CD14-positive monocyte (primary cell): Measurements from ENCODE around the gene NTM. TPM values are rescaled to one million over a fixed set of nuclear protein-coding genes. Genes with fewer than 3 reads are reported as not detected.

Experiments used
- DNase-seq, 3 donors: peaks; one replicate each; pipeline ENCODE4 v3.0.0-alpha.2; 2011 to 2022
- H2AFZ ChIP-seq: 2 replicates; pipeline ENCODE4 v1.6.0; 2012; ENCODE audit warnings: mild to moderate bottlenecking, low read depth, low read length, inconsistent platforms; ENCODE audit not compliant: insufficient read depth, poor library complexity, severe bottlenecking
- H3K27ac ChIP-seq, 2 donors: 1 replicate in 1 of 2; 2 replicates in 1 of 2; pipeline ENCODE4 v1.5.1; 2012 to 2013; ENCODE audit warnings: low read length in 2 of 2, control low read depth in 1 of 2, inconsistent platforms in 1 of 2, low read depth in 1 of 2, mild to moderate bottlenecking in 1 of 2
- H3K27me3 ChIP-seq, 2 donors: one replicate each; pipeline versions ENCODE4 v1.6.0 to v1.6.1; 2011 to 2013; ENCODE audit warnings: low read length in 2 of 2; ENCODE audit not compliant: control insufficient read depth in 2 of 2, insufficient read depth in 2 of 2
- H3K36me3 ChIP-seq, 2 donors: replicated peaks in 1 of 2; 1 replicate in 1 of 2; 2 replicates in 1 of 2; pipeline versions ENCODE4 v1.5.1 to v1.6.1; 2012 to 2013; ENCODE audit warnings: low read length in 2 of 2, control low read depth in 1 of 2, inconsistent platforms in 1 of 2, mild to moderate bottlenecking in 1 of 2; ENCODE audit not compliant: insufficient read depth in 2 of 2, control insufficient read depth in 1 of 2
- H3K4me1 ChIP-seq, 2 donors: 1 replicate in 1 of 2; 2 replicates in 1 of 2; pipeline versions ENCODE4 v1.5.1 to v1.6.1; 2012 to 2013; ENCODE audit warnings: low read length in 2 of 2, control low read depth in 1 of 2, inconsistent platforms in 1 of 2, mild to moderate bottlenecking in 1 of 2, moderate library complexity in 1 of 2; ENCODE audit not compliant: insufficient read depth in 2 of 2, control insufficient read depth in 1 of 2
- H3K4me2 ChIP-seq: replicated peaks from 2 replicates; pipeline ENCODE3; 2012; ENCODE audit warnings: low read length, moderate library complexity, mild to moderate bottlenecking; ENCODE audit not compliant: poor library complexity, severe bottlenecking; ENCODE audit errors: extremely low read depth
- H3K4me3 ChIP-seq, 3 experiments: fragments of 200-600 bp in 1 of 3; sonication (generic) in 1 of 3; replicated peaks in 1 of 3; 1 replicate in 2 of 3; 2 replicates in 1 of 3; pipeline ENCODE4 v1.5.1; 2011 to 2013; ENCODE audit warnings: low read length in 3 of 3, mild to moderate bottlenecking in 3 of 3, control low read depth in 2 of 3, low read depth in 2 of 3, inconsistent platforms in 1 of 3, moderate library complexity in 1 of 3
- H3K79me2 ChIP-seq: 2 replicates; pipeline ENCODE4 v1.6.0; 2012; ENCODE audit warnings: mild to moderate bottlenecking, control low read depth, inconsistent platforms, low read length, moderate library complexity; ENCODE audit not compliant: insufficient read depth
- H3K9ac ChIP-seq: 2 replicates; pipeline ENCODE4 v1.6.0; 2017; ENCODE audit warnings: low read length, mild to moderate bottlenecking; ENCODE audit not compliant: insufficient read depth, poor library complexity, severe bottlenecking
- H3K9me3 ChIP-seq, 2 donors: replicated peaks in 1 of 2; 1 replicate in 1 of 2; 2 replicates in 1 of 2; pipeline versions ENCODE4 v1.5.1 to v1.6.1; 2012 to 2013; ENCODE audit warnings: low read length in 2 of 2, control low read depth in 1 of 2; ENCODE audit not compliant: control insufficient read depth in 1 of 2, insufficient read depth in 1 of 2
- H4K20me1 ChIP-seq: 2 replicates; pipeline ENCODE4 v1.6.0; 2012; ENCODE audit warnings: mild to moderate bottlenecking, low read length, control low read depth, moderate library complexity; ENCODE audit not compliant: insufficient read depth
- H3K27ac Mint-ChIP-seq, 7 donors: one replicate each; pipeline ENCODE4 v1.8.0; 2020; ENCODE audit warnings: mild to moderate bottlenecking in 7 of 7, mixed read lengths in 7 of 7, moderate library complexity in 6 of 7, inconsistent platforms in 2 of 7
- H3K27me3 Mint-ChIP-seq, 3 donors: one replicate each; pipeline ENCODE4 v1.8.0; 2021 to 2022; ENCODE audit warnings: low read depth in 3 of 3, mild to moderate bottlenecking in 3 of 3, mixed read lengths in 3 of 3, moderate library complexity in 3 of 3, inconsistent platforms in 1 of 3
- H3K36me3 Mint-ChIP-seq, 2 donors: one replicate each; pipeline ENCODE4 v1.8.0; 2020; ENCODE audit warnings: mixed read lengths in 2 of 2, inconsistent platforms in 1 of 2, mild to moderate bottlenecking in 1 of 2
- H3K4me1 Mint-ChIP-seq: one replicate; pipeline ENCODE4 v1.8.0; 2020; ENCODE audit warnings: mild to moderate bottlenecking, mixed read lengths
- H3K4me3 Mint-ChIP-seq, 2 donors: one replicate each; pipeline ENCODE4 v1.8.0; 2020; ENCODE audit warnings: mild to moderate bottlenecking in 2 of 2, mixed read lengths in 2 of 2, moderate library complexity in 1 of 2
- H3K9me3 Mint-ChIP-seq, 7 donors: one replicate each; pipeline ENCODE4 v1.8.0; 2020 to 2022; ENCODE audit warnings: mixed read lengths in 7 of 7, mild to moderate bottlenecking in 6 of 7, moderate library complexity in 6 of 7, inconsistent platforms in 2 of 7
- CTCF ChIP-seq: fragments of 200-600 bp; IDR thresholded peaks from one replicate; pipeline ENCODE4 v1.8.0; 2022; ENCODE audit warnings: antibody characterized with exemption, mild to moderate bottlenecking
- WGBS: methylation state at CpG from one replicate; pipeline ENCODE4 v1.1.5; 2013; ENCODE audit warnings: missing lambda C conversion rate; ENCODE audit not compliant: insufficient coverage; 5-methylcytosine and 5-hydroxymethylcytosine counted together
- intact Hi-C, 2 donors: fragments of 100-400 bp; cut with micrococcal nuclease; formaldehyde crosslinking; loops; one replicate each; pipeline versions ENCODE4 v1.15.0 to v1.15.1; 2023
- polyA plus RNA-seq, 3 donors: library from polyadenylated mRNA; depleted of rRNA in 1 of 3; unstranded in 2 of 3; stranded (reverse) in 1 of 3; fragments of 300-500 nt in 2 of 3; fragments of >200 nt in 1 of 3; fragmentation: Illumina TruSeq in 2 of 3; gene quantifications; 1 replicate in 2 of 3; 2 replicates in 1 of 3; pipeline ENCODE4 v1.2.3, GENCODE V29; 2012 to 2021

NTM gene
- polyA plus RNA-seq, 3 donors, result not detected

DNA sequence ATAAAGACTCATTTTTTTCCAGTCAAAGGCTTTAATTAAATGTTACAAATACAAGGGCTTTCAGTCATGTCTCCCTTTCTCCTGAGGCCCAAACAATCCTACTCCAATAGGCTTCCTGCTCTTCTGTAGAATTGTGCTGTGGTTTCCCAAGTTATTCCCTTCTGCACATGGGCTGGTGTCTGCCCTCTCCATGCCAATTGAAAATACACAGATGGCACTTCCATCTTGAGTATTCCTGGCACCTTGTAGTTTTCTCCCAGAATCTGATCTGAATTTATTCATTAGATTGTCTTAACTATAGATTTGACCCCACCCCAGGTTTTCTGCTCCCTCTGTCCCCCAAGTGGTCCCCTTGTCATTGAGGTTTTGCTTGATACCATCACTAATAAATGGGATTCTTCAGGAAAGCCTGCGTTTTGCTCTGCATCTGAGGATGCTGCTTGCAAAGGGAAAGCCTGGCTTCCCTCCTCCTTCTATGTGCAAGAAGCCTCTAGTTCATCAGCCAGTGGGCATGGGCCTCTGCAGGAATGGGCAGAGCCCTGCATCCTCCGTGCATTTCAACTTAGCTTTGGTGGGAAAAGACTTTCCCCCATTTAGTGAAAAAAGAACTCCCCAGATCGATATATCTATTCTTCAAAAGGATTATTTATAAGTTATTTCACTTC, 926.7 kb downstream of the NTM start:
- no peaks in the 10 kb centered on the region for H3K27me3 Mint-ChIP-seq
- Histone ChIP-seq H3K36me3 (no peaks in the 10 kb centered on the region), H3K4me3 (no peak overlapping the region), H3K27me3 (no peaks in the 10 kb centered on the region), H3K79me2 (no peaks in the 10 kb centered on the region), H4K20me1 (no peaks in the 10 kb centered on the region), H3K9me3 (no peaks in the 10 kb centered on the region), H3K4me2 (no peak overlapping the region), H3K4me1 (no peaks in the 10 kb centered on the region), H3K27ac (no peak overlapping the region), H3K9ac (no peak overlapping the region), H2AFZ (no peak overlapping the region)
- TF ChIP-seq CTCF, result no peak
- WGBS, result 67% methylated on average over 1 of the region's 3 CpGs
- intact Hi-C loops, result no loop called here
- peaks cover 0 to 6% (median 0%) of the 10 kb centered on the region in 7 donors for H3K9me3 Mint-ChIP-seq
- no peaks in the 10 kb centered on the region for H3K4me1 Mint-ChIP-seq
- no peak overlapping the region for H3K27ac Mint-ChIP-seq
- DNase-seq, result no peak
- H3K4me3 Mint-ChIP-seq, result no peak overlapping the region
- H3K36me3 Mint-ChIP-seq, result no peaks in the 10 kb centered on the region

GRCh38 chr11:132298357-132298756, 927.9 kb downstream of the NTM start:
- no peaks in the 10 kb centered on the region for H3K4me1 Mint-ChIP-seq
- no peak for TF ChIP-seq CTCF

More at GRCh38 chr11:132298357-132298756, 927.9 kb downstream of the NTM start:
- Mint-ChIP-seq H3K9me3 (peaks cover 0 to 6% (median 0%) of the 10 kb centered on the region in 7 donors), H3K27ac (no peak overlapping the region), H3K27me3 (no peaks in the 10 kb centered on the region), H3K4me3 (no peak overlapping the region), H3K36me3 (no peaks in the 10 kb centered on the region)
- no peaks in the 10 kb centered on the region for H3K79me2 ChIP-seq
- intact Hi-C loops, result no loop called here
- H3K9me3 ChIP-seq, result no peaks in the 10 kb centered on the region
- no peak for DNase-seq
- WGBS, result 100% methylated on average over 2 of the region's 4 CpGs
- H3K27ac ChIP-seq, result no peak overlapping the region
- H3K4me1 ChIP-seq, result no peaks in the 10 kb centered on the region
- no peaks in the 10 kb centered on the region for H4K20me1 ChIP-seq
- H3K36me3 ChIP-seq, result no peaks in the 10 kb centered on the region
- H3K9ac ChIP-seq, result no peak overlapping the region
- H3K4me2 ChIP-seq, result no peak overlapping the region
- no peaks in the 10 kb centered on the region for H3K27me3 ChIP-seq
- no peak overlapping the region for H3K4me3 ChIP-seq
- H2AFZ ChIP-seq, result no peak overlapping the region
